HG02885 (cell line): ENCODE measurements around the gene SLC6A8.
A peak's percentile ranks its signal among the peaks of the same experiment; 100 is the strongest.
"Not testable (repeated sequence)": the region's sequence is repeated elsewhere in the genome, so short reads cannot be mapped to it uniquely, and the experiment has no call there.

ENCODE experiments used
- ATAC-seq: cut with Tn5 transposase; IDR thresholded peaks from one replicate; pipeline ENCODE4 v1.9.1; 2021; ENCODE audit warnings: mild to moderate bottlenecking; ENCODE audit not compliant: unreplicated experiment, poor library complexity

The SLC6A8 gene

GRCh38 chrX:153704021-153704526, 16.3 kb downstream of the SLC6A8 start:
- no peak for ATAC-seq

- ATAC-seq = not testable (repeated sequence)
These were observed 17.1 kb downstream of the SLC6A8 start for GRCh38 chrX:153704631-153705402.

GRCh38 chrX:153705403-153706060, 17.8 kb downstream of the SLC6A8 start:
- ATAC-seq = not testable (repeated sequence)

GRCh38 chrX:153706799-153707198, 19.1 kb downstream of the SLC6A8 start:
- ATAC-seq = no peak

- ATAC-seq = no peak
These were observed 19.7 kb downstream of the SLC6A8 start for GRCh38 chrX:153707406-153707805.

- ATAC-seq = peak; percentile 49
These were observed 20.7 kb downstream of the SLC6A8 start for GRCh38 chrX:153708415-153708814.

GRCh38 chrX:153709726-153710674, 22.3 kb downstream of the SLC6A8 start:
- ATAC-seq = no peak

GRCh38 chrX:153714256-153714655, 26.5 kb downstream of the SLC6A8 start:
- no peak for ATAC-seq

GRCh38 chrX:153717445-153717844, 29.7 kb downstream of the SLC6A8 start:
- no peak for ATAC-seq

- ATAC-seq = no peak
These were observed 31.5 kb downstream of the SLC6A8 start for GRCh38 chrX:153719238-153719637.

GRCh38 chrX:153719701-153720100, 32.0 kb downstream of the SLC6A8 start:
- ATAC-seq = no peak

- ATAC-seq = no peak
These were observed 35.1 kb downstream of the SLC6A8 start for GRCh38 chrX:153722704-153723350.

- ATAC-seq = peak; percentile 42
These were observed 35.9 kb downstream of the SLC6A8 start for GRCh38 chrX:153723351-153724251.

- ATAC-seq = peak; percentile 60
These were observed 36.7 kb downstream of the SLC6A8 start, which contains the start of the genes ABCD1 and BCAP31 for GRCh38 chrX:153724252-153725038. Gene ABCD1, plus strand, starts transcription at chrX:153724856. Its CDS starts 411 bp downstream, at chrX:153725267. Gene BCAP31, minus strand, starts transcription at chrX:153724387. Its CDS starts 1,143 bp downstream, at chrX:153723244.

GRCh38 chrX:153725039-153725831, 37.5 kb downstream of the SLC6A8 start:
- no peak for ATAC-seq

- no peak for ATAC-seq
These were observed 38.1 kb downstream of the SLC6A8 start for GRCh38 chrX:153725832-153726285.
